GM12864 (cell line): ENCODE measurements around the gene TP53BP2.
"Not testable (repeated sequence)": the region's sequence is repeated elsewhere in the genome, so short reads cannot be mapped to it uniquely, and the experiment has no call there.

Experiments used
- DNase-seq: peaks from one replicate; pipeline ENCODE4 v3.0.0-alpha.2; 2011; ENCODE audit warnings: low read depth
- H3K4me3 ChIP-seq: 2 replicates; pipeline ENCODE4 v1.5.1; 2011; ENCODE audit warnings: mild to moderate bottlenecking, low read depth, low read length, control low read depth
- TF ChIP-seq, protein P1 (sequence below): IDR thresholded peaks from 2 replicates; pipeline ENCODE4 v1.5.1; 2011; ENCODE audit warnings: low read depth, mild to moderate bottlenecking, moderate library complexity, low read length, control low read depth, inconsistent platforms; ENCODE audit errors: missing control alignments

The TP53BP2 gene

DNA sequence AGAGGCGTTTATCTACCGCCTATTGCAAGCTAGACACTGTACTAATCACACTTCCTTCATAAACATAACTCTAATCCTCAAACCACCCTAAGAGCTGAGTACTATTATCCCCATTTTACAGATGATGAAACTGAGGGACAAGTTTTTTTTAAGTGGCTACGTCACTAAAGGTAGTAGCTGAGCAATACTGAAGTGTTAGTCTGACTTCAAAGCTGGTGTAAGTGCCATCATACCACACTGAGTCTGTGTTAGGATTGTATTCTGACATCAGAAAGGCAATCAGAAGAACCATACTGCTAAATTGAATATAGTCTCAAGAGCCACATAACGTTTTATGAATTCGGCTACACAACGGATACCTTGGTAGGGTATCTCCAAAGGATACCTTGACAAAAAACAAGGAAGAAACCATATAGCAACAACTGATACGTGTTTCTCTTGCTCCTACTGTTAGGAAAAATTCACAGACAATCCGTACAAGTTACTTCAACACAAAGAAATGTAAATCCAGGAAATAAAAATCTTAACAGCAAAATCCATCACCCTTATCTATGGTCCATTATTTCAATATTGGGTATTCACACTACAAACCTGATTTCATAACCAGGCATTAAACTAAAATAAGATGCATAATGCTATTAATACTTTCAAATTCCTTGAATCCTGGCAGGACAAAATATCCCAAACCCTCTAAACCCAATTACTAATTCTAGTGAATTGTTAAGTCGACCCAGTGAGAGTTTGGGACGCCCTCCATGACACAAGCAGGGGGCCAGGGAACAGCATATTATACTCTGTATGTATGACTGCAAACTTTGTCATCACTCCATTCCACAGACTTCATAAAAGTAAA is 1.6 kb downstream of the TP53BP2 start:
- DNase-seq = no peak
- TF ChIP-seq, protein P1, sequence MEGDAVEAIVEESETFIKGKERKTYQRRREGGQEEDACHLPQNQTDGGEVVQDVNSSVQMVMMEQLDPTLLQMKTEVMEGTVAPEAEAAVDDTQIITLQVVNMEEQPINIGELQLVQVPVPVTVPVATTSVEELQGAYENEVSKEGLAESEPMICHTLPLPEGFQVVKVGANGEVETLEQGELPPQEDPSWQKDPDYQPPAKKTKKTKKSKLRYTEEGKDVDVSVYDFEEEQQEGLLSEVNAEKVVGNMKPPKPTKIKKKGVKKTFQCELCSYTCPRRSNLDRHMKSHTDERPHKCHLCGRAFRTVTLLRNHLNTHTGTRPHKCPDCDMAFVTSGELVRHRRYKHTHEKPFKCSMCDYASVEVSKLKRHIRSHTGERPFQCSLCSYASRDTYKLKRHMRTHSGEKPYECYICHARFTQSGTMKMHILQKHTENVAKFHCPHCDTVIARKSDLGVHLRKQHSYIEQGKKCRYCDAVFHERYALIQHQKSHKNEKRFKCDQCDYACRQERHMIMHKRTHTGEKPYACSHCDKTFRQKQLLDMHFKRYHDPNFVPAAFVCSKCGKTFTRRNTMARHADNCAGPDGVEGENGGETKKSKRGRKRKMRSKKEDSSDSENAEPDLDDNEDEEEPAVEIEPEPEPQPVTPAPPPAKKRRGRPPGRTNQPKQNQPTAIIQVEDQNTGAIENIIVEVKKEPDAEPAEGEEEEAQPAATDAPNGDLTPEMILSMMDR = no peak
- peak overlapping the region; percentile 84 for H3K4me3 ChIP-seq

- TF ChIP-seq, protein P1 = no peak
- DNase-seq = no peak
- H3K4me3 ChIP-seq = no peak overlapping the region
These were observed 3.0 kb downstream of the TP53BP2 start for GRCh38 chr1:223842784-223843183.

DNA sequence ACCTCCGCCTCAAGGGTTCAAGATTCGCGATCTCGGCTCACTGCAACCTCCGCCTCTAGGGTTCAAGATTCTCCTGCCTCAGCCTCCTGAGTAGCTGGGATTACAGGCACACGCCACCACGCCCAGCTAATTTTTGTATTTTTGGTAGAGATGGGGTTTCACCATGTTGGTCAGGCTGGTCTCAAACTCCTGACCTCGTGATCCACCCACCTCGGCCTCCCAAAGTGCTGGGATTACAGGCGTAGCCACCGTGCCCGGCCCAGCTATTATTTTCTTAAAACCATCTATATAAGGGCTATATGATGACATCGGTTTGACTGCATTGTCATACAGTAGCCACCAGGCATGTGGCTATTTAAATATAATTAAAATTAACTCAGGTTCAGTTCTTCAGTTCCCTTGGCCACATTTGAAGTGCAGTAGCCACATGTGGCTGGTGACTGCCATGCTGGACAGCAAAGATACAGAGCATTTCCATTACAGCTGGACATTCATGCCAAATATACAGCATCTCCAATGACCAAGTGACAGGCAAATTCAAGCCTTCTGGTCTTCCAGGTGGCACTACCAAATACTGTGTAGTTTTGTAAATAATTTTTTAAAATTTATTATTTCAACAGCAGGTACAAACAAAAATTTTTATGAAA is 3.6 kb downstream of the TP53BP2 start:
- not testable (repeated sequence) for H3K4me3 ChIP-seq, DNase-seq

GRCh38 chr1:223840254-223840653 is 5.5 kb downstream of the TP53BP2 start:
- TF ChIP-seq, protein P1 = no peak
- no peak for DNase-seq
- H3K4me3 ChIP-seq = no peak overlapping the region

DNA sequence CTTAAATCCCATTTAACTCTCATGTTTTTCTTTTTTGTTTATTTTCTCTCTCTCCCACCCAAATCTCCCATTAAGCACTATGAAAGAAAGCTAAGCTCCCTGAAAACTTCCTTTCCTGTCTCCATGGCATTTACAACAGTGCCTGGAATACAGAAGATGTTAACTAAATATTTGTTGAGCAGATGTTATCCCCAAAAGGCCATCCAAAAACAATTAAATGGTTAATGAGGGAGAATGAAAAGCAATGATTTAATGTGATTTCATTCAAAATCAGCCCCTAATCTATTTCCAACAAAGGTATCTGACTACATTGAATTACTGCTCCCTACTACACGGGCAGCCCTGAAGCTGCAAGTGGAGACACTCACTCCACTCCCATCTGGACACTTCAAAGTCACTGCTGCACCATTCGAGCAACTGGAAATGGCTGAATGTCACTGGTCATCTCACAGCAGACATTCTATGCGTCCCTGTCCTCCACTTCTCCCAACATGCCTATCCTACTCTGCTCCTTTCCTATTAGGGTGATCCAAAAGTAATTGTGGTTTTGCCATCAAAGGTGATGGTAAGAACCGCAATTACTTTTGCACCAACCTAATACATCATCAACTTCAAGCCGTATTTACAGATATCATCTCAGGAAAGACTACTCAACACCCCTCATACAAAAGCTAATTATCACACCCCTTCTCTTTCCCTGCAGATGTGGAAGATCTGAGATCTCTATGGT is 7.5 kb downstream of the TP53BP2 start:
- TF ChIP-seq, protein P1 = no peak
- DNase-seq = no peak
- no peak overlapping the region for H3K4me3 ChIP-seq

DNA sequence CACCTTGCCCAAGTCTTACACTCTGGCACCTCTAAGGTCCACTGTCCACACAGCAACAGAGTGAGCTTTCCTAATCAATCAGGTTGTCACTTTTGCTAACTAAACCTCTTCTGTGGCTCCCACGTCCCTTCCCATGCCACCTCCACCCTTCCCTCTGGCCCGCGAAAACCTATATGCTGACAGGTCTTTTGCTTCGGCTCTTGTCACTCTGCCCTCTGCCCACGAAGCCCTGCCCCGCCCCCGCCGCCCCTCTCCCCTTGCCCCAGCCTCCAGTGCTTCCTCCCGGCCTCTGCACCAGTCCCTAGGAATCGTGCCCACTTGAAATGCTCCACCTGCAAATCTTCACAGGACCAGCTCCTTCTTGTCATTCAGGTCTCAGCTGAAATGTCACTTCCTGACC is 8.1 kb downstream of the TP53BP2 start:
- no peak for DNase-seq
- H3K4me3 ChIP-seq = no peak overlapping the region
- TF ChIP-seq, protein P1 = no peak

- DNase-seq = no peak
- no peak overlapping the region for H3K4me3 ChIP-seq
- TF ChIP-seq, protein P1 = no peak
These were observed 8.5 kb downstream of the TP53BP2 start for GRCh38 chr1:223837206-223837605.
